Neutrophil (primary cell): ENCODE results near the gene AASDHPPT.

Experiments used
- H3K27ac ChIP-seq: fragments of 200-600 bp; sonication (generic); 2 replicates; pipeline ENCODE4 v1.5.1; 2016; ENCODE audit warnings: mild to moderate bottlenecking, moderate library complexity
- H3K27me3 ChIP-seq: fragments of 200-600 bp; sonication (generic); 2 replicates; pipeline ENCODE4 v1.6.0; 2016; ENCODE audit warnings: mild to moderate bottlenecking
- H3K36me3 ChIP-seq: fragments of 200-600 bp; sonication (generic); 2 replicates; pipeline ENCODE4 v1.5.1; 2017
- H3K4me1 ChIP-seq, 2 experiments: fragments of 200-600 bp in 1 of 2; sonication (generic) in 1 of 2; 1 replicate in 1 of 2; 2 replicates in 1 of 2; pipeline versions ENCODE4 v1.5.1 to v1.6.1; 2013 to 2016; ENCODE audit warnings: low read depth in 1 of 2, low read length in 1 of 2, mild to moderate bottlenecking in 1 of 2, moderate library complexity in 1 of 2; ENCODE audit not compliant: control insufficient read depth in 1 of 2, insufficient read depth in 1 of 2
- H3K4me3 ChIP-seq, 2 experiments: fragments of 200-600 bp in 1 of 2; sonication (generic) in 1 of 2; 1 replicate in 1 of 2; 2 replicates in 1 of 2; pipeline ENCODE4 v1.5.1; 2013 to 2016; ENCODE audit warnings: low read depth in 1 of 2, low read length in 1 of 2, mild to moderate bottlenecking in 1 of 2, moderate library complexity in 1 of 2
- H3K9me3 ChIP-seq: fragments of 200-600 bp; sonication (generic); 2 replicates; pipeline ENCODE4 v1.5.1; 2016
- CTCF ChIP-seq: fragments of 200-600 bp; sonication (generic); IDR thresholded peaks from 2 replicates; pipeline ENCODE4 v1.5.1; 2016; ENCODE audit warnings: antibody characterized with exemption

The AASDHPPT gene

GRCh38 chr11:106137758-106138157 is 60.3 kb downstream of the AASDHPPT start:
- Histone ChIP-seq H3K9me3 (no peaks in the 10 kb centered on the region), H3K36me3 (no peaks in the 10 kb centered on the region), H3K27me3 (no peaks in the 10 kb centered on the region), H3K4me3 (no peak overlapping the region), H3K4me1 (no peaks in the 10 kb centered on the region), H3K27ac (no peak overlapping the region)
- no peak for TF ChIP-seq CTCF
